Stomach (tissue), 9 donors: Measurements from ENCODE around the gene F3. TPM values are rescaled to one million over a fixed set of nuclear protein-coding genes. Genes with fewer than 3 reads are reported as not detected.
A peak's percentile ranks its signal among the peaks of the same experiment; 100 is the strongest.

Source experiments
- DNase-seq, 2 donors: peaks; one replicate each; pipeline versions ENCODE4 v3.0.0 to v3.0.0-alpha.2; 2013 to 2019
- H3K27ac ChIP-seq, 5 donors: fragments of 200-600 bp in 4 of 5; sonication (generic) in 4 of 5; one replicate each; pipeline ENCODE4 v1.5.1; 2013 to 2019; ENCODE audit warnings: mild to moderate bottlenecking in 1 of 5, moderate library complexity in 1 of 5
- H3K27me3 ChIP-seq, 3 donors: fragments of 200-600 bp; sonication (generic); one replicate each; pipeline ENCODE4 v1.5.1; 2017 to 2019; ENCODE audit warnings: mixed run types in 1 of 3
- H3K36me3 ChIP-seq, 4 donors: fragments of 200-600 bp; sonication (generic); 1 replicate in 3 of 4; 2 replicates in 1 of 4; pipeline ENCODE4 v1.5.1; 2016 to 2019
- H3K4me1 ChIP-seq, 4 donors: fragments of 200-600 bp; sonication (generic); one replicate each; pipeline ENCODE4 v1.5.1; 2016 to 2019
- H3K4me3 ChIP-seq, 4 donors: fragments of 200-600 bp; sonication (generic) in 3 of 4; one replicate each; pipeline ENCODE4 v1.5.1; 2016 to 2019; ENCODE audit warnings: mild to moderate bottlenecking in 1 of 4
- H3K9me3 ChIP-seq, 4 donors: fragments of 200-600 bp; sonication (generic); one replicate each; pipeline ENCODE4 v1.5.1; 2016 to 2019
- CTCF ChIP-seq, 7 experiments: fragments of 450-650 bp in 4 of 7; fragments of 200-600 bp in 3 of 7; sonication (generic) in 3 of 7; IDR thresholded peaks; one replicate each; pipeline ENCODE4 v1.5.1; 2016 to 2019; ENCODE audit warnings: antibody characterized with exemption in 7 of 7, control low read depth in 2 of 7, mild to moderate bottlenecking in 1 of 7
- EP300 ChIP-seq: sonication (generic); formaldehyde crosslinking; IDR thresholded peaks from one replicate; pipeline ENCODE4 v1.6.1; 2017; ENCODE audit warnings: antibody characterized with exemption
- POLR2A ChIP-seq, 4 donors: fragments of 450-650 bp; IDR thresholded peaks; one replicate each; pipeline ENCODE4 v1.6.1; 2016; ENCODE audit warnings: antibody characterized with exemption in 4 of 4, control low read depth in 2 of 4, mild to moderate bottlenecking in 1 of 4, moderate library complexity in 1 of 4
- POLR2AphosphoS5 ChIP-seq, 3 donors: sonication (generic); formaldehyde crosslinking; IDR thresholded peaks; one replicate each; pipeline ENCODE4 v1.6.1; 2016; ENCODE audit warnings: antibody characterized with exemption in 3 of 3
- WGBS, 5 donors: extraction: QIAGEN DNeasy Blood & Tissue Kit in 3 of 5; methylation state at CpG; one replicate each; pipeline versions ENCODE4 v1.1.5 to v1.1.7; 2013 to 2018; 5-methylcytosine and 5-hydroxymethylcytosine counted together
- intact Hi-C: fragments of 100-400 bp; cut with DNase I; formaldehyde crosslinking; loops from one replicate; pipeline ENCODE4 v1.15.1; 2023; ENCODE audit warnings: low total_unique reads
- polyA plus RNA-seq, 3 donors: library from polyadenylated mRNA; stranded (reverse); fragments of 200-250 nt; gene quantifications; one replicate each; pipeline ENCODE4 v1.2.3, GENCODE V29; 2013
- total RNA-seq, 5 donors: library from RNA; depleted of rRNA; stranded (reverse); fragments of >200 nt; gene quantifications; one replicate each; pipeline versions ENCODE4 v1.1.0 to v1.2.3, GENCODE V29; 2014 to 2016
- donor health status: healthy with polysubstance abuse.
- donor health status: Bipolar disorder and iron deficiency.
- donor health status: healthy.

F3 gene
- total and polyA plus RNA-seq, 8 donors, result 36.6 to 206 (median 81.7) TPM

GRCh38 chr1:94550800-94551241 is 9.3 kb upstream of the F3 start:
- H3K4me1 ChIP-seq, result peaks cover 16 to 52% (median 36%) of the 10 kb centered on the region in 4 donors

DNA sequence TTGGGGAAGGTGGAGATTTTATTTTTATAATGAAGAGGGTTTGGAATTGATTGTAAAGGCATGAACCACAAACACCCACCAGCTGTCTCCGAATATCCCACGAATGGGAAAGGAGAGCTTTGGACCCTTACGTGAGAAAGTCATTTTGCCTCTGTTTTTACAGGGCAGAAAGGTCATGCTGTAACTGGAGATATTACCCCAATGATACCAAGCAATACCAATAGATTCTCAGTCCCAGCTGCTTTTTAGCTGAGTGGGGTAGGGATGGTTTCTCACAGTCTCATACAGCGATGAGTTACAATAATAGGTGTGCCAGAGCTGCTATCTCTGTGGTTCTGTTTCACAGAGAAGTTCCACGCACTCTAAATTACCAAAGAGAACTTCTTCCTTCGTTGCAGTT is 8.8 kb upstream of the F3 start:
- intact Hi-C loops, result no loop called here

More at GRCh38 chr1:94550800-94551241, 9.3 kb upstream of the F3 start:
- H3K27ac ChIP-seq, result peak overlapping the region; percentile 72 to 87 (median 79)
- no peaks in the 10 kb centered on the region for H3K9me3 ChIP-seq
- no peak overlapping the region for H3K4me3 ChIP-seq
- H3K27me3 ChIP-seq, result no peaks in the 10 kb centered on the region
- no peaks in the 10 kb centered on the region for H3K36me3 ChIP-seq
- TF ChIP-seq POLR2AphosphoS5 (IDR thresholded peaks at IDR 0.05) (peak; percentile 62 to 99 (median 78)), CTCF (IDR thresholded peaks at IDR 0.05) (no peak), EP300 (peak; percentile 89), POLR2A (IDR thresholded peaks at IDR 0.05) (peak in 1 of 4 donors; percentile 17)
- DNase-seq, result peak; percentile 36 to 74
- WGBS, 5 donors, result 26 to 40% (median 28%) methylated on average over 5 of the region's 5 CpGs
- intact Hi-C loops, result no loop called here

GRCh38 chr1:94549706-94550105 is 8.1 kb upstream of the F3 start:
- H3K27ac ChIP-seq, result peak overlapping the region in 4 of 5 donors; percentile 72 to 87 (median 78)
- no peak for TF ChIP-seq POLR2AphosphoS5 (IDR thresholded peaks at IDR 0.05)
- peak; percentile 14 for TF ChIP-seq EP300
- TF ChIP-seq CTCF (IDR thresholded peaks at IDR 0.05), result no peak
- TF ChIP-seq POLR2A (IDR thresholded peaks at IDR 0.05), result no peak
- peaks cover 16 to 55% (median 40%) of the 10 kb centered on the region in 4 donors for H3K4me1 ChIP-seq
- H3K27me3 ChIP-seq, result no peaks in the 10 kb centered on the region
- H3K4me3 ChIP-seq, result no peak overlapping the region
- WGBS, 5 donors, result 59 to 68% (median 65%) methylated on average over 5 of the region's 5 CpGs
- no peaks in the 10 kb centered on the region for H3K9me3 ChIP-seq
- intact Hi-C loops, result no loop called here
- H3K36me3 ChIP-seq, result no peaks in the 10 kb centered on the region
- no peak for DNase-seq

More for the DNA sequence above, 8.8 kb upstream of the F3 start:
- no peak for TF ChIP-seq EP300
- TF ChIP-seq POLR2A (IDR thresholded peaks at IDR 0.05), result no peak
- TF ChIP-seq POLR2AphosphoS5 (IDR thresholded peaks at IDR 0.05), result no peak
- no peak for TF ChIP-seq CTCF (IDR thresholded peaks at IDR 0.05)
- DNase-seq, result no peak
- Histone ChIP-seq H3K36me3 (no peaks in the 10 kb centered on the region), H3K9me3 (no peaks in the 10 kb centered on the region), H3K27me3 (no peaks in the 10 kb centered on the region), H3K4me1 (peaks cover 16 to 52% (median 36%) of the 10 kb centered on the region in 4 donors), H3K4me3 (no peak overlapping the region), H3K27ac (peak overlapping the region; percentile 72 to 87 (median 79))
- WGBS, 5 donors, result 34 to 59% (median 38%) methylated on average over 6 of the region's 6 CpGs

DNA sequence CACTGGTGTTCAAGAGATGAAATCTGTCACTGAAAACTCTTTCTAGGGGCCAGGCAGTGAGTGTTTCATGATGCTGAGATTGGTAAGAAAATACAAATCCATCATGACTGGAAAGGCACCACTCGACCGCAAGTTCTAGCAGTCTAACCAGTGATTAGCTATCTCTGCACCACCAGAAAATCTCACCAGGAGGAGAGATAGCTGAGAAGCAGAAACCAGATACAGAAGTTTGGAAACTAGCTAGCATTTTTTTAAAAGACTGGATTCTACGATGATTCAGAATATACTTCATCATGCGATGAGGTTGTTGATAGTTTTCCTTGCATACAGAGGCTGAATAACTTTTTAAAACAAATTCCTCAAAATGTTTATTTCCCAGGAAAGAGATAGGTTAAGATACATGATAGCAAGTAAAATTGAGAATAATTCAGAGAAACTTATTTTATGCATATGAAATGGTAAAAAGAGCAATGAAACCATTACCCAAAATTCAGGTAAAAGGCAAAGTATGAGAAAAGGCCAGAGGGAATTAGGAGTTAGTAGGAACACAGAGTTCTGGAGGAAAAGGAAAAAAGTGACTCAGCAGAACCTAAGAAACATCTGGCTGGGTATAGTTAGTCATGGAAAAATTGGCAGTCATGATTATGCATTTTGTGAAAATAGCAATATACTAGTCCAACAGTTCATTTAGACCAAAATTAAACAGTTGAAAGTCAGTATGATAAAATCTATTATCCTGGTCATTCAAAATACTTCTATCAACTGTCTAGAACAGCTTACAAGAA is 3.3 kb upstream of the F3 start:
- H3K4me1 ChIP-seq, result peaks cover 20 to 50% (median 34%) of the 10 kb centered on the region in 4 donors
- intact Hi-C loops, result no loop called here
- WGBS, 5 donors, result 51 to 74% (median 53%) methylated on average over 4 of the region's 4 CpGs
- H3K4me3 ChIP-seq, result no peak overlapping the region
- no peaks in the 10 kb centered on the region for H3K9me3 ChIP-seq
- H3K36me3 ChIP-seq, result no peaks in the 10 kb centered on the region
- peak in 1 of 2 donors; percentile 27 for DNase-seq
- no peaks in the 10 kb centered on the region for H3K27me3 ChIP-seq
- peak overlapping the region in 4 of 5 donors; percentile 34 to 91 (median 78) for H3K27ac ChIP-seq
- peak; percentile 43 to 89 (median 56) for TF ChIP-seq POLR2AphosphoS5 (IDR thresholded peaks at IDR 0.05)
- TF ChIP-seq POLR2A (IDR thresholded peaks at IDR 0.05), result no peak
